GM12878 (cell line): ENCODE results near the gene UBE3C. TPM values are rescaled to one million over a fixed set of nuclear protein-coding genes. Genes with fewer than 3 reads are reported as not detected.
A peak's percentile ranks its signal among the peaks of the same experiment; 100 is the strongest.

Experiments used
- ATF7 ChIP-seq: fragments of 450-650 bp; IDR thresholded peaks from 2 replicates; pipeline ENCODE4 v1.6.1; 2016; ENCODE audit warnings: low read depth, mild to moderate bottlenecking
- DPF2 ChIP-seq: fragments of 450-650 bp; IDR thresholded peaks from 2 replicates; pipeline ENCODE4 v1.6.1; 2017; ENCODE audit warnings: mild to moderate bottlenecking
- EGR1 ChIP-seq, 2 experiments: IDR thresholded peaks; 1 replicate in 1 of 2; 2 replicates in 1 of 2; pipeline ENCODE4 v1.6.1; 2011 to 2012; ENCODE audit warnings: low read depth in 2 of 2, low read length in 2 of 2, borderline replicate concordance in 1 of 2, mild to moderate bottlenecking in 1 of 2, moderate library complexity in 1 of 2
- FOXM1 ChIP-seq: IDR thresholded peaks from 2 replicates; pipeline ENCODE4 v1.6.1; 2012; ENCODE audit warnings: low read depth, mild to moderate bottlenecking, inconsistent platforms, low read length, moderate library complexity
- HCFC1 ChIP-seq: fragments of 150-350 bp; IDR thresholded peaks from 2 replicates; pipeline ENCODE4 v1.6.1; 2014; ENCODE audit warnings: low read length
- IRF3 ChIP-seq: fragments of 450-650 bp; IDR thresholded peaks from 2 replicates; pipeline ENCODE4 v1.6.1; 2014; ENCODE audit warnings: mild to moderate bottlenecking
- JUNB ChIP-seq: IDR thresholded peaks from 2 replicates; pipeline ENCODE4 v1.6.1; 2016; ENCODE audit warnings: antibody characterized with exemption, mild to moderate bottlenecking
- MEF2B ChIP-seq: fragments of 450-650 bp; IDR thresholded peaks from 2 replicates; pipeline ENCODE4 v1.6.1; 2018; ENCODE audit warnings: mild to moderate bottlenecking, moderate library complexity; ENCODE audit not compliant: partially characterized antibody, poor library complexity, severe bottlenecking
- MTA3 ChIP-seq: IDR thresholded peaks from 2 replicates; pipeline ENCODE4 v1.6.1; 2012; ENCODE audit warnings: low read length, inconsistent platforms, borderline replicate concordance
- MYB ChIP-seq: fragments of 150-350 bp; IDR thresholded peaks from 2 replicates; pipeline ENCODE4 v1.6.1; 2014; ENCODE audit warnings: mild to moderate bottlenecking, low read depth, low read length, borderline replicate concordance
- MYC ChIP-seq: IDR thresholded peaks from 2 replicates; pipeline ENCODE4 v1.6.1; 2011; ENCODE audit warnings: mild to moderate bottlenecking, low read length, moderate library complexity, inconsistent platforms; ENCODE audit not compliant: insufficient read depth, insufficient replicate concordance, insufficient read length, severe bottlenecking
- NBN ChIP-seq: fragments of 450-650 bp; IDR thresholded peaks from 2 replicates; pipeline ENCODE4 v1.6.1; 2016
- NFIC ChIP-seq: IDR thresholded peaks from 2 replicates; pipeline ENCODE4 v1.6.1; 2012; ENCODE audit warnings: low read depth, mild to moderate bottlenecking, inconsistent platforms, low read length, moderate library complexity
- NR2F1 ChIP-seq: fragments of 450-650 bp; conservative IDR thresholded peaks from 2 replicates; pipeline ENCODE4 v1.6.1; 2017; ENCODE audit warnings: mild to moderate bottlenecking
- PAX5 ChIP-seq: IDR thresholded peaks from 2 replicates; pipeline ENCODE4 v1.6.1; 2011; ENCODE audit warnings: low read depth, low read length, borderline replicate concordance
- PAX8 ChIP-seq: fragments of 450-650 bp; IDR thresholded peaks from 2 replicates; pipeline ENCODE4 v1.6.1; 2017; ENCODE audit warnings: mild to moderate bottlenecking, moderate library complexity
- PBX3 ChIP-seq: IDR thresholded peaks from 2 replicates; pipeline ENCODE4 v1.6.1; 2011; ENCODE audit warnings: mild to moderate bottlenecking, low read depth, low read length, moderate library complexity; ENCODE audit not compliant: insufficient replicate concordance
- SMAD1 ChIP-seq: fragments of 450-650 bp; IDR thresholded peaks from 2 replicates; pipeline ENCODE4 v1.6.1; 2018; ENCODE audit warnings: mild to moderate bottlenecking, low read depth; ENCODE audit not compliant: partially characterized antibody
- STAT3 ChIP-seq: IDR thresholded peaks from 2 replicates; pipeline ENCODE4 v1.6.1; 2011; ENCODE audit warnings: low read depth, low read length, improper control_type of control experiment
- SUPT20H ChIP-seq: IDR thresholded peaks from 2 replicates; pipeline ENCODE4 v1.6.1; 2011; ENCODE audit warnings: low read depth, mild to moderate bottlenecking, low read length, moderate library complexity, borderline replicate concordance; ENCODE audit not compliant: control insufficient read depth
- TARDBP ChIP-seq: IDR thresholded peaks from 2 replicates; pipeline ENCODE4 v1.6.1; 2016; ENCODE audit warnings: borderline replicate concordance
- TBL1XR1 ChIP-seq: IDR thresholded peaks from 2 replicates; pipeline ENCODE4 v1.6.1; 2012; ENCODE audit warnings: low read depth, low read length, improper control_type of control experiment
- TCF3 ChIP-seq: IDR thresholded peaks from 2 replicates; pipeline ENCODE4 v1.6.1; 2012; ENCODE audit warnings: low read depth, mild to moderate bottlenecking, low read length, borderline replicate concordance; ENCODE audit not compliant: insufficient read depth
- YBX1 ChIP-seq: fragments of 450-650 bp; IDR thresholded peaks from 2 replicates; pipeline ENCODE4 v1.6.1; 2016; ENCODE audit warnings: antibody characterized with exemption
- ZBTB40 ChIP-seq: fragments of 450-650 bp; IDR thresholded peaks from 2 replicates; pipeline ENCODE4 v1.6.1; 2016; ENCODE audit warnings: mild to moderate bottlenecking, moderate library complexity, borderline replicate concordance
- ZNF622 ChIP-seq: fragments of 450-650 bp; IDR thresholded peaks from 2 replicates; pipeline ENCODE4 v1.6.1; 2017; ENCODE audit warnings: mild to moderate bottlenecking, inconsistent platforms
- ZSCAN29 ChIP-seq: fragments of 450-650 bp; IDR thresholded peaks from 2 replicates; pipeline ENCODE4 v1.6.1; 2017; ENCODE audit warnings: mild to moderate bottlenecking, moderate library complexity
- polyA plus RNA-seq, 11 experiments: library from polyadenylated mRNA; depleted of rRNA in 4 of 11; unstranded in 6 of 11; stranded (reverse) in 5 of 11; fragments of >200 nt; fragmentation: Nextera tagmentation in 4 of 11; fragmentation: Illumina TruSeq in 1 of 11; extraction: Ambion mirVana in 4 of 11; extraction: Trizol in 1 of 11; gene quantifications; 1 replicate in 1 of 11; 2 replicates in 10 of 11; pipeline versions ENCODE4 v1.2.1 to v1.2.3, GENCODE V29; 2011 to 2016; ENCODE audit warnings: inconsistent platforms in 2 of 11, missing spikeins in 2 of 11, low read depth in 1 of 11
- total RNA-seq, 4 experiments: library from RNA; depleted of rRNA in 3 of 4; stranded (reverse); fragments of >200 nt in 3 of 4; fragmentation: Illumina TruSeq in 1 of 4; extraction: Trizol in 1 of 4; gene quantifications; 2 replicates each; pipeline versions ENCODE4 v1.2.1 to v1.2.3, GENCODE V29; 2013 to 2021

Gene UBE3C
- total and polyA plus RNA-seq, 10 of the 15 experiments (the other 5 are each of a cell fraction or from before 2014, with no cell fraction given), result 7.9 to 65.9 (median 45.2) TPM

- TF ChIP-seq PBX3 (peak; percentile 12), YBX1 (no peak), ATF7 (no peak), PAX5 (no peak), MYB (no peak), SMAD1 (no peak), SUPT20H (no peak), TCF3 (peak; percentile 18; the same call in 1 of the 2 replicates), NFIC (no peak), NBN (no peak), TBL1XR1 (no peak), JUNB (no peak), HCFC1 (peak; percentile 9; the same call in 1 of the 2 replicates), STAT3 (no peak), MTA3 (no peak), IRF3 (no peak), ZNF622 (no peak), NR2F1 (peak; percentile 27; the same call in 1 of the 2 replicates), FOXM1 (no peak), TARDBP (no peak), DPF2 (no peak), MEF2B (no peak), PAX8 (no peak), ZBTB40 (no peak), MYC (no peak), ZSCAN29 (no peak), EGR1 (IDR thresholded peaks at IDR 0.05; ENCODE audit: borderline replicate concordance in 1 of 2, low read depth in 2 of 2, low read length in 2 of 2) (peak; percentile 4 to 98; a peak in 2 of 3 replicates)
These were observed at the start of gene UBE3C (continued) for GRCh38 chr7:157138424-157139110.
